ENCODE measurements around the gene MIPOL1. TPM values are rescaled to one million over a fixed set of nuclear protein-coding genes. Genes with fewer than 3 reads are reported as not detected.
"Not testable (repeated sequence)": the region's sequence is repeated elsewhere in the genome, so short reads cannot be mapped to it uniquely, and the experiment has no call there.

Gene MIPOL1
- total RNA-seq, 1 experiment from 2014 or later, result 10.5 TPM

DNA sequence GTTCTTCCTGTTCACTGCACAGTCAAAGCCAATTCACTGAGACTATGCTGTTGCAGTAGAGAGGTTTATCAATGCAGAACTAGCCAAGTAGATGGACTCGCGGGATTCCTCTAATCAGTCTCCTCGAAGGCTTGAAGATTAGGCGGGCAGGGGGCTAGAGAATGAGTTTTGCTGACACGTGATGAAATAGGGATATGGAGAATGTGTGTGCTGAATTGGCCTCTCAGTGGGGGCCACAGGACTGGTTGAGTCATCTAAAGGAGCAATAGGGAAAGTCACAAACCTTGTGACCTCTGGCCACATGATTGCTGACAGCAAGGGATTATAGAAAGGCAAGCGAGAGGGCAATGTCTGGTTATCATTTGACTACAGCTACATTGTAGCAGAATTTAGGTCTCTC lies 12.7 kb downstream of the MIPOL1 start:
- in situ Hi-C loops (cut with HindIII; ENCODE audit: low pct_unique_long_range_greater_than_20kb, low sequenced_read_pairs), result no loop called here
- DNase-seq (ENCODE audit: low read depth), result no peak

- in situ Hi-C loops (cut with HindIII; ENCODE audit: low pct_unique_long_range_greater_than_20kb, low sequenced_read_pairs), result no loop called here
- DNase-seq (ENCODE audit: low read depth), result no peak
Measured at GRCh38 chr14:37213016-37213415, 15.3 kb downstream of the MIPOL1 start.

- no peak for DNase-seq (ENCODE audit: low read depth)
- in situ Hi-C loops (cut with HindIII; ENCODE audit: low pct_unique_long_range_greater_than_20kb, low sequenced_read_pairs), result no loop called here
Measured at GRCh38 chr14:37215345-37215744, 17.6 kb downstream of the MIPOL1 start.

DNA sequence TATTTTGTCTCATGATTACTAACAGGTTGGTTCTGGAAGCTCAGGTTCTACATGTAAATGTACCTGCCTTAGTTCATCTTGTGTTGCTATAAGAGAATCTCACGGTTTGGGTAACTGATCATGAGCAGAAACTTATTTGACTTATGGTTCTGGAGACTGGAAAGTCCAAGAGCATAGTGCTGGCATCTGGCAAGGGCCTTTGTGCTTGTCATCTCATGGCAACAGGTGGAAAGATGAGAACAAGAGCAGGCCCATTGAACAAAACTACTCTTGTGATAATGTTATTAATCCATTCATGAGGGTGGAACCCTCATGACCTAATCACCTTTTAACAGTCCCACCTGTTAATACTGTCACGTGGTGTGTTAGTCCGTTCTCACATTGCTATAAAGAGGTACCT lies 23.3 kb downstream of the MIPOL1 start:
- in situ Hi-C loops (cut with HindIII; ENCODE audit: low pct_unique_long_range_greater_than_20kb, low sequenced_read_pairs), result no loop called here
- no peak for DNase-seq (ENCODE audit: low read depth)

DNA sequence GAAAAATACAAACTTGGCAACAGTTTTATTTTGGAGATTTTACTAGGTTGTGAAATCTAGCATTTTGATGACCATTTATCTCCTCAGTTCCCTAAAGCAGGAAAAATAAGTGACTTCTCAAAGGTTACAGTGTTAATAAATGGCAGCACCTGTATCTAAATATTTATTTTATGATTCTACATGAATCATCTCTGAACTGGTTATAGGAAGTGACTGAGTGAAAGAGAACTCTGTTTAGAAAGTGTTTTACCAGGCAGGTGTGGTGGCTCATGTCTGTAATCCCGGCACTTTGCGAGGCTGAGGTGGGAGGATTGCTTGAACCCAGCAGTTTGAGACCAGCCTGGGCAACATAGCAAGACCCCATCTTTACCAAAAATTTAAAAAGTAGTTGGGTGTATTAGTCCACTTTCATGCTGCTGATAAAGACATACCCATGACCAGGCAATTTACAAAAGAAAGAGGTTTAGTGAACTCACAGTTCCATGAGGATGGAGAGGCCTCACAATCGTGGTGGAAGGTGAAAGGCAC lies 26.3 kb downstream of the MIPOL1 start:
- in situ Hi-C loops (cut with HindIII; ENCODE audit: low pct_unique_long_range_greater_than_20kb, low sequenced_read_pairs), result no loop called here
- DNase-seq (ENCODE audit: low read depth), result no peak

- DNase-seq (ENCODE audit: low read depth), result not testable (repeated sequence)
Measured at GRCh38 chr14:37225668-37226067, 27.9 kb downstream of the MIPOL1 start.

DNA sequence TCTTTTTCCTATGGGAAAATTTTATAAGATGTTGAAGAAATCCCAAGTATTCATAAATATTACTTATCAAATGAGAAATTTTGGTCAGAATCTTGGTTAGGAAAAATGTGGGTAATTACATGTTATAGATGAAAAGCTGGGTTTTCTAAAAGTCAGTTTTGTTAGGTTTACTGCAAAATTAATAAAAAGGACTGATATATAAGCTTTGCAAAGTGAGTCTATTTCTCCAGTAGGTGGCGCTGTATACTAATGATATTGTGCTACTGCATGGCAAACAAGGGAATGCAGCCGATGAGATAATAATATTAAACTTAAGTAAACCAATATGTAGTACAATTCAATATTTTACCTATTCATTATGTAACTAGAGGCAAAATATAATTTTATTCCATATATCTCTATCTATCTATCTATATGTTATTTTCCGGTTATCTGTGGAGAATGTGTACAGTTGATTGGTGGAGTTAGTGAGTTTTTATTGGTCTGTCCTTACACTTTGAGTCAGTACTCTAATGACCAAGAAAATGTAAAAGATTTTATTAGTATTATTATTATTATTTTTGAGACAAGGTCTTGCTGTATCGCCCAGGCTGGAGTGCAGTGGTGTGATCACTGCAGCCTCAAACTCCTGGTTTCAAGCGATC lies 32.9 kb downstream of the MIPOL1 start:
- peak; percentile 14 for DNase-seq (ENCODE audit: low read depth)
- in situ Hi-C loops (cut with HindIII; ENCODE audit: low pct_unique_long_range_greater_than_20kb, low sequenced_read_pairs), result no loop called here

More at GRCh38 chr14:37225668-37226067, 27.9 kb downstream of the MIPOL1 start:
- in situ Hi-C loops (cut with HindIII; ENCODE audit: low pct_unique_long_range_greater_than_20kb, low sequenced_read_pairs), result not testable (repeated sequence)

- in situ Hi-C loops (cut with HindIII; ENCODE audit: low pct_unique_long_range_greater_than_20kb, low sequenced_read_pairs), result no loop called here
- peak; percentile 33 for DNase-seq (ENCODE audit: low read depth)
Measured at GRCh38 chr14:37232907-37233481, 35.3 kb downstream of the MIPOL1 start.

DNA sequence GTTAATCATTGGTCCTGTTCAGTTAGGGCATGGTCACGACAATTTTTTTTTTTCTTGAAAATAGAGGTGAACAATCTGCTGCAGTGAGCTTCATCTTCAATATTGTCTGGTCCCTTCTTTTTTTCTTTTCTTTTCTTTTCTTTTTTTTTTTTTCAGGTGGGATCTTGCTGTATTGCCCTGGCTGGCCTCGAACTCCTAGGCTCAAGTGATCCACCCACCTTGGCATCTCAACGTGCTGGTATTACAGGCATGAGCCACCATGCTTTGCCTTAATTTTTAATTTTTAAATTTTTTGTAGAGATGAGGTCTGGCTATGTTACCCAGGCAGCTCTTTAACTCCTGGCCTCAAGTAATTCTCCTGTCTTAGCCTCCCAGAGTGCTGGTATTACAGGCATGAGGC lies 36.5 kb downstream of the MIPOL1 start:
- in situ Hi-C loops (cut with HindIII; ENCODE audit: low pct_unique_long_range_greater_than_20kb, low sequenced_read_pairs), result no loop called here
- no peak for DNase-seq (ENCODE audit: low read depth)

DNA sequence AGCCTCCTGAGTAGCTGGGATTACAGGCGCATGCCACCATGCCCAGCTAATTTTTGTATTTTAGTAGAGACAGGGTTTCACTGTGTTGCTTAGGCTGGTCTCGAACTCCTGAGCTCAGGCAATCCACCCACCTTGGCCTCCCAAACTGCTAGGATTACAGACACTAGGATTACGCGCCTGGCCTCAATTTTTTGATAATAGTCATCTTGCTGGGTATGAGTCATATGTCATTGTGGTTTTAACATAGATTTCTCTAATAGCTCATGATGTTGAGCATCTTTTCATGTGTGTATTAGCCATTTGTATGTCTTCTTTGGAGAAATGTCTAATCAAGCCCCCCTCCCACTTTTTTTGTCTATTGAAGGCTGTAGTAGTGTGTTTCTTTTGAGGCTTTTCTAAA lies 38.3 kb downstream of the MIPOL1 start:
- in situ Hi-C loops (cut with HindIII; ENCODE audit: low pct_unique_long_range_greater_than_20kb, low sequenced_read_pairs), result not testable (repeated sequence)

DNA sequence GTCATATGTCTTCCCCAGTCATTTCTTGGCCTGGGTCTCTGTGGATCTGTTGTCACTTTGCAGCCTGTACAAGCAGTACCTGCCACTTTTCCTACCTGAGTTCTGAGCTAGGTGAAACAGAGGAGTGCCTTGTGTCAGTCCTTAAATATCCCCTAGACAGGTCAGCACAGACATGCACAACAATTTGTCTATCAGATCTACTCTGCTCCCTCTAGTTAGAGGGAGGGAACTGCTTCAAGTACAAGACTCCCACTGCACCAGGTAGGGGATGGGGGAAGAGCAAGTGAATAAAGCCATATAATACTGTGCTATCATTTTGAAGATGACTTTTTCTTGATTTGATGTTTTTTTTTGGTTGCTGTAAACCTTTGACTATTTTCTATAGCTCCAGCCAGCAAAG lies 39.4 kb downstream of the MIPOL1 start:
- in situ Hi-C loops (cut with HindIII; ENCODE audit: low pct_unique_long_range_greater_than_20kb, low sequenced_read_pairs), result no loop called here
- no peak for DNase-seq (ENCODE audit: low read depth)

More for the DNA sequence above, 38.3 kb downstream of the MIPOL1 start:
- DNase-seq (ENCODE audit: low read depth), result not testable (repeated sequence)

- DNase-seq (ENCODE audit: low read depth), result no peak
- in situ Hi-C loops (cut with HindIII; ENCODE audit: low pct_unique_long_range_greater_than_20kb, low sequenced_read_pairs), result no loop called here
Measured at GRCh38 chr14:37237735-37238200, 40.0 kb downstream of the MIPOL1 start.

DNA sequence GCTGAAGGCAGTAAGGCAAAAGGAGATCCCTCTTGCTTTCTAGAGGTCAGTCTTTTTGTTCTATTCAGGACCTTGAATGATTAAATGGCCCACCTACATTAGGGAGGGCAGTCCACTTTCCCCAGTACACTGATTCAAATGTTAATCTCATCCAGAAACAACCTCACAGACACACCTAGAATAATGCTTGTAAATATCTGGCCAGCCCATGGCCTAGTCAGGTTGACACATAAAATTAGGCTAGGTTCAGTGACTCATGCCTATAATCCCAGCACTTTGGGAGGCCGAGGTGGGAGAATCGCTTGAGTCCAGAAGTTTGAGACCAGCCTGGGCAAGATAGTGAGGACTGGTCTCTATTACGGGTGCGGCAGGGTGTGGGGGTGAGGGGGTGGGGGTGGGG lies 43.5 kb downstream of the MIPOL1 start:
- in situ Hi-C loops (cut with HindIII; ENCODE audit: low pct_unique_long_range_greater_than_20kb, low sequenced_read_pairs), result no loop called here

DNA sequence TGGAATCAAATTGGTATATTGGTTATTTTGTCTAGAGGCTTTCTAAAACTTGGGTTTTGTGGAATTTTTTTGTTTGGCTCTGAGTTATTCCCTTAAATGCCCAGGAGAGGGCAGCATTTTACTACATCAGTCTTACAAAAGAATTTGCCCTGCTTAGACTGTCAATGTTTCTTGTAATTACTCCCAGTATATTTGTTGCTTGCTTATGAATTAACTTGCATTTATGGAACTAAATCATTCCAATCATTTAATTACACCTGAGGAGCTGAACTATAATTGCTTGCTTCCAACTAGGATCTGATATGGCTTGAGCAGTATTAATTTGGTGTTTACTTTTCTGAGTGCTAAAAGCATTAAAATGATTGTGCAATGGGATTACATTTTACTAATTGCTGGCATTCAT lies 48.7 kb downstream of the MIPOL1 start:
- in situ Hi-C loops (cut with HindIII; ENCODE audit: low pct_unique_long_range_greater_than_20kb, low sequenced_read_pairs), result no loop called here
- peak; percentile 19 for DNase-seq (ENCODE audit: low read depth)

More for the DNA sequence above, 43.5 kb downstream of the MIPOL1 start:
- no peak for DNase-seq (ENCODE audit: low read depth)

DNA sequence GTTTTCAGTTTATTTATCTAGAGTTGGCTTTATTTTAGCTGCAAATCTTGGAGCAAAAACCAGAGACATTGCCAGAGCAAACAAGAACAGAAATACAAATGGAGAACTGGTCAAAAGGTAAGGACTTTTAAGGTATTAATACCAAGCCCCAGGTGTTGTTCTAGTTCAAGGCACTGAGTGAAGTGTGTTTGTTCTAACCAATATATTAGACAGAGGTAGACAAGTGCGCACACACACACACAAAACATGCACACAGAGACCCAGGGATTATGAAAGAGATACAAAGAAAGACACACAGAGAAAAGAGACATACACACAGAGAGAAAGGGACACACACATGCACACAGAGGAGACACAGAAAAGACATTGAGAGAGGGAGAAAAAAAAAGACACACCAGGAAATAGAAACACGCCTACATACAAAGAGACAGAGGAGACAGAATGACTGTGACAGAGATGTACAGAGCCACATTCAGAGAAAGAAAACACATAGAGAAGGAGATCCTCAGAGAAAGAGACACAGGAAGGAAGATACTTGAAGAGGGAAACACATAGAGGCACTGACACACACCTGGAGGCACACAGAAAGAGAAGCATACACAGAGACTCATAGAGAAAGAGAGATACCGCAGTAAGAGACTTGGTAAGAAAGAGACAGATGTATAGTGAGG lies 50.2 kb downstream of the MIPOL1 start:
- in situ Hi-C loops (cut with HindIII; ENCODE audit: low pct_unique_long_range_greater_than_20kb, low sequenced_read_pairs), result no loop called here
- no peak for DNase-seq (ENCODE audit: low read depth)

- in situ Hi-C loops (cut with HindIII; ENCODE audit: low pct_unique_long_range_greater_than_20kb, low sequenced_read_pairs), result loop anchor here (25.0 kb wide), 1 partner anchor 586 kb away; no protein-coding TSS in a partner anchor
- no peak for DNase-seq (ENCODE audit: low read depth)
Measured at GRCh38 chr14:37251775-37252174, 54.0 kb downstream of the MIPOL1 start.

DNA sequence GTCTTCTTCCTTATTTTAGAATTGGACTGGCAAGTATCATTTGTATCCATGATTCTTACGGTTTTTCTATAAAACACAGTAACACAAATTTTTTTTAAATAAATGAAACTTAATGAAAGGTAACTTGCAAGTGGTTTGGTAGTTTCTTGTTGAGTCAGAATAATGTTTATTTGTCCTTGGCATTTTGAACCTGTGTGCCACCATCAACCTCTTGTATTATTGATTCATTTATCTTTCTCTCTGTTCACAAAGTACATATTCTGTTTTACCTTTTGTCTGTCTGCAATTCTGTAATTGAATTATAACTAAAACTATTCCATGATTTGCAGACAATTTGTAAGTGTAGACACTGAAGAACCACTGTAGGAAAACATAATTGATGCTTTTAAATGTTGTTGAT lies 54.7 kb downstream of the MIPOL1 start:
- no peak for DNase-seq (ENCODE audit: low read depth)
- in situ Hi-C loops (cut with HindIII; ENCODE audit: low pct_unique_long_range_greater_than_20kb, low sequenced_read_pairs), result loop anchor here (25.0 kb wide), 1 partner anchor 585 kb away; no protein-coding TSS in a partner anchor

GRCh38 chr14:37253905-37254304 lies 56.2 kb downstream of the MIPOL1 start:
- no peak for DNase-seq (ENCODE audit: low read depth)
- in situ Hi-C loops (cut with HindIII; ENCODE audit: low pct_unique_long_range_greater_than_20kb, low sequenced_read_pairs), result loop anchor here (25.0 kb wide), 1 partner anchor 583 kb away; no protein-coding TSS in a partner anchor

DNA sequence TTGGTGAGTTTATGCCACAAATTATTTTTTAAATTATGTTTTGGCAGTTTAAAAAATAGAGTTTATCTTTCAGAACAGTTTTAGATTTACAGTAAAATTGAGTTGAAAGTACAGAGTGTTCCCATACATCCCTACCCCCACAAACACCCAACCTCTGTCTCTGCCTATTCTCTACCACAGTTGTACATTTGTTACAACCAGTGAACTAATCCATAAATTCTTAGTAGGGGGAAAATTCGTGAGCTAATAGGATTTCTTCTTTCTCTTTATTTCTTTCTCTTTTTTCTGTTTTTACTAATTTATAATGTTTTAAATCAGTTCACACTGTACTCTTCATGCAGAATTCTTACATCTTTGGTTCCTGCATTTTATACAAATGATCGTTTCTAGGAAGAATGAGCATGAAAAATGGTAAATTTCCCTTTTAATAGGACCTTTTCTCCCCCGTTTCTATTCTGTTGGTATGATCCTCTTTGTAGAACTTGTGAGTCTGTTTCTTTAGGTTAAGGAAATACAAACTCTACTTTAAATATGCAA lies 56.7 kb downstream of the MIPOL1 start:
- in situ Hi-C loops (cut with HindIII; ENCODE audit: low pct_unique_long_range_greater_than_20kb, low sequenced_read_pairs), result loop anchor here (25.0 kb wide), 1 partner anchor 583 kb away; no protein-coding TSS in a partner anchor
- no peak for DNase-seq (ENCODE audit: low read depth)
